HepG2 (cell line): ENCODE data around the gene CCL23. TPM values are rescaled to one million over a fixed set of nuclear protein-coding genes. Genes with fewer than 3 reads are reported as not detected.

ENCODE experiments used
- GMEB1 ChIP-seq: sonication (generic); formaldehyde crosslinking; IDR thresholded peaks from 2 replicates; pipeline ENCODE4 v1.5.1; 2020; ENCODE audit warnings: missing genetic modification reagents, mild to moderate bottlenecking, borderline replicate concordance
- MAFK ChIP-seq, 2 experiments: IDR thresholded peaks in 1 of 2; conservative IDR thresholded peaks in 1 of 2; 2 replicates each; pipeline ENCODE4 v1.6.1; 2011; ENCODE audit warnings: improper control_type of control experiment in 2 of 2, low read length in 2 of 2
- NPAS2 ChIP-seq: sonication (generic); formaldehyde crosslinking; IDR thresholded peaks from 2 replicates; pipeline ENCODE4 v1.8.0; 2022; ENCODE audit warnings: mild to moderate bottlenecking, missing genetic modification reagents, borderline replicate concordance
- NR0B2 ChIP-seq: sonication (generic); formaldehyde crosslinking; IDR thresholded peaks from 2 replicates; pipeline ENCODE4 v1.4.0; 2020; ENCODE audit warnings: mild to moderate bottlenecking, missing genetic modification reagents
- NR2F2 ChIP-seq: IDR thresholded peaks from 2 replicates; pipeline ENCODE4 v1.6.1; 2012; ENCODE audit warnings: low read depth, inconsistent platforms, borderline replicate concordance
- ONECUT2 ChIP-seq: sonication (generic); formaldehyde crosslinking; IDR thresholded peaks from 2 replicates; pipeline ENCODE4 v1.4.0; 2020; ENCODE audit warnings: missing genetic modification reagents
- PCBP2 ChIP-seq: fragments of 200-400 bp; formaldehyde crosslinking; optimal IDR thresholded peaks from 2 replicates; pipeline ENCODE3; 2018; ENCODE audit warnings: low read length, low read depth; ENCODE audit not compliant: poor library complexity, severe bottlenecking
- PRDM4 ChIP-seq: sonication (generic); formaldehyde crosslinking; IDR thresholded peaks from 2 replicates; pipeline ENCODE4 v1.9.0; 2021; ENCODE audit warnings: missing genetic modification reagents, borderline replicate concordance
- RARA ChIP-seq: IDR thresholded peaks from 2 replicates; pipeline ENCODE4 v1.6.1; 2016; ENCODE audit warnings: missing genetic modification reagents, missing compliant biosample characterization
- RBAK ChIP-seq: sonication (generic); formaldehyde crosslinking; IDR thresholded peaks from 2 replicates; pipeline ENCODE4 v1.5.1; 2020; ENCODE audit warnings: mild to moderate bottlenecking, missing genetic modification reagents
- SAFB2 ChIP-seq: sonication (generic); formaldehyde crosslinking; IDR thresholded peaks from 2 replicates; pipeline ENCODE4 v1.5.1; 2020; ENCODE audit warnings: missing genetic modification reagents, low read depth, mild to moderate bottlenecking, borderline replicate concordance
- SMYD3 ChIP-seq: sonication (generic); formaldehyde crosslinking; IDR thresholded peaks from 2 replicates; pipeline ENCODE4 v1.8.1; 2023; ENCODE audit warnings: mild to moderate bottlenecking, missing genetic modification reagents
- TFAP4 ChIP-seq: sonication (generic); IDR thresholded peaks from 2 replicates; pipeline ENCODE4 v1.6.1; 2016; ENCODE audit warnings: low read depth, borderline replicate concordance
- ZFY ChIP-seq: sonication (generic); formaldehyde crosslinking; IDR thresholded peaks from 2 replicates; pipeline ENCODE4 v1.4.0; 2020; ENCODE audit warnings: missing genetic modification reagents
- ZMYM3 ChIP-seq: sonication (generic); formaldehyde crosslinking; IDR thresholded peaks from 2 replicates; pipeline ENCODE4 v1.5.1; 2020; ENCODE audit warnings: mild to moderate bottlenecking, missing genetic modification reagents
- ZNF280D ChIP-seq: sonication (generic); formaldehyde crosslinking; IDR thresholded peaks from 2 replicates; pipeline ENCODE4 v1.5.1; 2020; ENCODE audit warnings: mild to moderate bottlenecking, missing genetic modification reagents
- ZNF3 ChIP-seq: IDR thresholded peaks from 2 replicates; pipeline ENCODE4 v1.7.0; 2017; ENCODE audit warnings: inconsistent platforms
- ZNF629 ChIP-seq: sonication (generic); formaldehyde crosslinking; conservative IDR thresholded peaks from 2 replicates; pipeline ENCODE4 v1.5.0; 2020; ENCODE audit warnings: missing genetic modification reagents
- ZNF800 ChIP-seq: sonication (generic); formaldehyde crosslinking; IDR thresholded peaks from 2 replicates; pipeline ENCODE4 v1.4.0; 2020; ENCODE audit warnings: missing genetic modification reagents
- ZSCAN31 ChIP-seq: sonication (generic); formaldehyde crosslinking; IDR thresholded peaks from 2 replicates; pipeline ENCODE4 v1.5.0; 2020; ENCODE audit warnings: low read depth, mild to moderate bottlenecking, missing genetic modification reagents
- polyA plus RNA-seq, 8 experiments: library from polyadenylated mRNA; depleted of rRNA in 3 of 8; stranded (reverse) in 7 of 8; unstranded in 1 of 8; fragments of >200 nt; fragmentation: Illumina TruSeq in 4 of 8; extraction: Trizol in 4 of 8; gene quantifications; 2 replicates each; pipeline versions ENCODE4 v1.2.1 to v1.2.3, GENCODE V29; 2011 to 2016; ENCODE audit warnings: low read depth in 4 of 8, missing spikeins in 1 of 8, mixed read lengths in 1 of 8; ENCODE audit not compliant: insufficient read depth in 1 of 8
- total RNA-seq, 5 experiments: library from RNA; depleted of rRNA; stranded (reverse); fragments of >200 nt; fragmentation: Illumina TruSeq; extraction: Trizol; gene quantifications; 2 replicates each; pipeline ENCODE4 v1.2.3, GENCODE V29; 2016; ENCODE audit warnings: low read depth in 1 of 5

Gene CCL23
- total and polyA plus RNA-seq, 2 of the 13 experiments (the other 11 are each of a cell fraction or from before 2014, with no cell fraction given): not detected

GRCh38 chr17:36000732-36001109, 17.1 kb downstream of the CCL23 start (continued):
- peak; percentile 81 for TF ChIP-seq NR2F2
- TF ChIP-seq ONECUT2: no peak
- no peak for TF ChIP-seq NR0B2 (CRISPR knock-in tag)
- no peak for TF ChIP-seq NPAS2 (CRISPR knock-in tag)
- no peak for TF ChIP-seq GMEB1 (CRISPR knock-in tag)
- TF ChIP-seq SMYD3 (CRISPR knock-in tag): no peak
- peak; percentile 36; the same call in 1 of the 2 replicates for TF ChIP-seq ZMYM3 (CRISPR knock-in tag)
- no peak for TF ChIP-seq TFAP4
- TF ChIP-seq SAFB2 (CRISPR knock-in tag): no peak
- no peak for TF ChIP-seq ZNF800 (CRISPR knock-in tag)
- TF ChIP-seq RARA (CRISPR knock-in tag): peak; percentile 94
- TF ChIP-seq ZNF629 (CRISPR knock-in tag): no peak
- no peak for TF ChIP-seq RBAK (CRISPR knock-in tag)
- no peak for TF ChIP-seq PCBP2
- no peak for TF ChIP-seq ZSCAN31 (CRISPR knock-in tag)
- no peak for TF ChIP-seq ZNF280D (CRISPR knock-in tag)
- TF ChIP-seq ZFY: no peak
- no peak for TF ChIP-seq MAFK (conservative IDR thresholded peaks at IDR 0.05 in 1 of 2, IDR thresholded peaks at IDR 0.05 in 1 of 2; ENCODE audit: low read length in 2 of 2)
- TF ChIP-seq PRDM4: no peak
- no peak for TF ChIP-seq ZNF3 (CRISPR knock-in tag)
